Activated CD4-positive, alpha-beta T cell treated with anti-CD3 and anti-CD28 coated beads, Interleukin-2, Interleukin-4, amounts not matched to agents 100 ng/mL and 50 ng/mL, durations not matched to agents 16 hours and 8 hours (primary cell): ENCODE results near the gene DMRTC2.
A peak's percentile ranks its signal among the peaks of the same experiment; 100 is the strongest.

Source experiments
- DNase-seq: peaks from one replicate; pipeline ENCODE4 v3.0.0-alpha.2; 2020; ENCODE audit warnings: low spot score

Gene DMRTC2

GRCh38 chr19:41845001-41845050 is at the start of gene DMRTC2:
DMRTC2 (plus strand) TSS chr19:41845042; CDS start chr19:41847429, 2,387 bp downstream.
- DNase-seq, result no peak

GRCh38 chr19:41796362-41796761 is 48.5 kb upstream of the DMRTC2 start, which contains the start of gene CEACAM3:
CEACAM3 (plus strand) TSS chr19:41796587; CDS start chr19:41796678, 91 bp downstream.
- DNase-seq, result no peak

- no peak for DNase-seq
Measured at GRCh38 chr19:41796901-41797300, 47.9 kb upstream of the DMRTC2 start.

- DNase-seq, result no peak
Measured at GRCh38 chr19:41799444-41800000, 45.3 kb upstream of the DMRTC2 start.

- DNase-seq, result no peak
Measured at GRCh38 chr19:41801031-41801430, 43.8 kb upstream of the DMRTC2 start.

GRCh38 chr19:41801792-41802211 is 43.0 kb upstream of the DMRTC2 start:
- no peak for DNase-seq

GRCh38 chr19:41802770-41803169 is 42.1 kb upstream of the DMRTC2 start:
- no peak for DNase-seq

GRCh38 chr19:41804336-41804735 is 40.5 kb upstream of the DMRTC2 start:
- peak; percentile 3 for DNase-seq

GRCh38 chr19:41807176-41807575 is 37.7 kb upstream of the DMRTC2 start:
- no peak for DNase-seq

GRCh38 chr19:41808663-41809566 is 35.9 kb upstream of the DMRTC2 start:
- no peak for DNase-seq

GRCh38 chr19:41810301-41810700 is 34.5 kb upstream of the DMRTC2 start:
- no peak for DNase-seq

GRCh38 chr19:41811036-41811435 is 33.8 kb upstream of the DMRTC2 start:
- DNase-seq, result no peak

- DNase-seq, result no peak
Measured at GRCh38 chr19:41811981-41812380, 32.9 kb upstream of the DMRTC2 start.

- DNase-seq, result no peak
Measured at GRCh38 chr19:41813911-41814310, 30.9 kb upstream of the DMRTC2 start.

- no peak for DNase-seq
Measured at GRCh38 chr19:41815301-41815700, 29.5 kb upstream of the DMRTC2 start.

- no peak for DNase-seq
Measured at GRCh38 chr19:41816761-41817160, 28.1 kb upstream of the DMRTC2 start.

GRCh38 chr19:41821003-41821735 is 23.7 kb upstream of the DMRTC2 start:
- DNase-seq, result peak; percentile 65

- DNase-seq, result no peak
Measured at GRCh38 chr19:41837981-41838708, 6.7 kb upstream of the DMRTC2 start.

- no peak for DNase-seq
Measured at GRCh38 chr19:41839211-41839610, 5.6 kb upstream of the DMRTC2 start.

GRCh38 chr19:41843371-41843770 is 1.5 kb upstream of the DMRTC2 start:
- DNase-seq, result no peak

GRCh38 chr19:41844601-41845000 is 241 bp upstream of the DMRTC2 start, which contains the start of gene LYPD4:
LYPD4 (minus strand) TSS chr19:41844683; CDS start chr19:41839285, 5,398 bp downstream.
- DNase-seq, result no peak

GRCh38 chr19:41845051-41845590 is 279 bp downstream of the DMRTC2 start:
- no peak for DNase-seq
